Panc1 (cell line): ENCODE results near the gene GSTA5.

ENCODE experiments used
- POLR2AphosphoS5 ChIP-seq: IDR thresholded peaks from 2 replicates; pipeline ENCODE4 v1.6.1; 2012; ENCODE audit warnings: mild to moderate bottlenecking, low read depth, low read length, moderate library complexity
- REST ChIP-seq, 2 experiments: IDR thresholded peaks; 2 replicates each; pipeline ENCODE4 v1.6.1; 2011 to 2012; ENCODE audit warnings: low read depth in 2 of 2, control low read depth in 1 of 2, low read length in 1 of 2, mild to moderate bottlenecking in 1 of 2, moderate library complexity in 1 of 2; ENCODE audit not compliant: insufficient read depth in 1 of 2
- SIN3A ChIP-seq: IDR thresholded peaks from 2 replicates; pipeline ENCODE4 v1.6.1; 2012; ENCODE audit warnings: low read depth, mild to moderate bottlenecking, low read length, moderate library complexity, borderline replicate concordance; ENCODE audit not compliant: insufficient read depth
- TF ChIP-seq, protein P1 (sequence below): fragments of 450-650 bp; IDR thresholded peaks from 2 replicates; pipeline ENCODE4 v1.5.1; 2017; ENCODE audit warnings: mild to moderate bottlenecking

DNA sequence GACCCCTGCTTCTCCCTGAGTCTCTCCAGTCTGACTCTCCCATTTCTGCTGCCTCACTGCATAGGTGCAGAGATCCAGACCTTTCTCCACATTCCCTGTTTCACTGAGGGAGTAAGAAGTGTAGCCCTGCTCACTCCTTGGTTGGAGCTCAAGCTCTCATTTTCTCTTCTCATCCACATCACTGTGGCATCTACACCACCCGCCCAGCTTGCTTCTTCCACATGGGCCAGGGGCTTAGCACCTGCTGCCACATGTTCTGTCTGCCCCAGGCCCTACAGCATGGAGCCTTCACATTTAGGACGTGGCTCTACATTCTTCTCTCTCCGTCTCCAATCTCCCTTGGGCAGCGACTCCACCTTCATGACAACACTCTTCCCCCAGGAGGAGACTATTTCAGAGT, 8.5 kb upstream of the GSTA5 start:
- TF ChIP-seq, protein P1, sequence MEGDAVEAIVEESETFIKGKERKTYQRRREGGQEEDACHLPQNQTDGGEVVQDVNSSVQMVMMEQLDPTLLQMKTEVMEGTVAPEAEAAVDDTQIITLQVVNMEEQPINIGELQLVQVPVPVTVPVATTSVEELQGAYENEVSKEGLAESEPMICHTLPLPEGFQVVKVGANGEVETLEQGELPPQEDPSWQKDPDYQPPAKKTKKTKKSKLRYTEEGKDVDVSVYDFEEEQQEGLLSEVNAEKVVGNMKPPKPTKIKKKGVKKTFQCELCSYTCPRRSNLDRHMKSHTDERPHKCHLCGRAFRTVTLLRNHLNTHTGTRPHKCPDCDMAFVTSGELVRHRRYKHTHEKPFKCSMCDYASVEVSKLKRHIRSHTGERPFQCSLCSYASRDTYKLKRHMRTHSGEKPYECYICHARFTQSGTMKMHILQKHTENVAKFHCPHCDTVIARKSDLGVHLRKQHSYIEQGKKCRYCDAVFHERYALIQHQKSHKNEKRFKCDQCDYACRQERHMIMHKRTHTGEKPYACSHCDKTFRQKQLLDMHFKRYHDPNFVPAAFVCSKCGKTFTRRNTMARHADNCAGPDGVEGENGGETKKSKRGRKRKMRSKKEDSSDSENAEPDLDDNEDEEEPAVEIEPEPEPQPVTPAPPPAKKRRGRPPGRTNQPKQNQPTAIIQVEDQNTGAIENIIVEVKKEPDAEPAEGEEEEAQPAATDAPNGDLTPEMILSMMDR: no peak
- TF ChIP-seq SIN3A: no peak
- no peak for TF ChIP-seq POLR2AphosphoS5
- no peak for TF ChIP-seq REST (IDR thresholded peaks at IDR 0.05; ENCODE audit: insufficient read depth in 1 of 2, low read depth in 2 of 2, low read length in 1 of 2)
